ENCODE data around the gene AHNAK.
A peak's percentile ranks its signal among the peaks of the same experiment; 100 is the strongest.
"Not testable (repeated sequence)": the region's sequence is repeated elsewhere in the genome, so short reads cannot be mapped to it uniquely, and the experiment has no call there.

The AHNAK gene

GRCh38 chr11:62546244-62546928 is at the start of gene AHNAK:
Gene AHNAK (minus strand): TSS chr11:62546806. CDS start chr11:62536098, 10,708 bp downstream.
- peak; percentile 78 for DNase-seq

- no peak for DNase-seq
These were observed 48.5 kb upstream of the AHNAK start for GRCh38 chr11:62595124-62595523.

- peak; percentile 86 for DNase-seq
These were observed 46.9 kb upstream of the AHNAK start for GRCh38 chr11:62593434-62594044.

- no peak for DNase-seq
These were observed 46.4 kb upstream of the AHNAK start for GRCh38 chr11:62592989-62593421.

- no peak for DNase-seq
These were observed 45.7 kb upstream of the AHNAK start for GRCh38 chr11:62592146-62592815.

GRCh38 chr11:62591448-62592145 is 45.0 kb upstream of the AHNAK start, which contains the start of gene TUT1:
Gene TUT1 (minus strand): TSS chr11:62591523. CDS start chr11:62591485, 38 bp downstream.
- DNase-seq = peak; percentile 96

- DNase-seq = peak; percentile 43
These were observed 42.5 kb upstream of the AHNAK start for GRCh38 chr11:62588966-62589637.

- DNase-seq = not testable (repeated sequence)
These were observed 38.8 kb upstream of the AHNAK start for GRCh38 chr11:62585356-62585755.

- DNase-seq = not testable (repeated sequence)
These were observed 35.1 kb upstream of the AHNAK start for GRCh38 chr11:62581735-62582134.

- DNase-seq = no peak
These were observed 34.5 kb upstream of the AHNAK start for GRCh38 chr11:62580959-62581715.

GRCh38 chr11:62579252-62579651 is 32.6 kb upstream of the AHNAK start:
- no peak for DNase-seq

GRCh38 chr11:62578541-62578940 is 31.9 kb upstream of the AHNAK start:
- DNase-seq = no peak

- DNase-seq = no peak
These were observed 30.6 kb upstream of the AHNAK start for GRCh38 chr11:62577046-62577714.

GRCh38 chr11:62575837-62576236 is 29.2 kb upstream of the AHNAK start:
- DNase-seq = no peak

- DNase-seq = no peak
These were observed 28.6 kb upstream of the AHNAK start for GRCh38 chr11:62575156-62575555.

GRCh38 chr11:62574363-62575071 is 27.9 kb upstream of the AHNAK start:
- DNase-seq = no peak

- DNase-seq = peak; percentile 97
These were observed 27.2 kb upstream of the AHNAK start, which contains the start of gene EEF1G for GRCh38 chr11:62573592-62574362. Gene EEF1G (minus strand): TSS chr11:62573891. CDS start chr11:62573842, 49 bp downstream.

- no peak for DNase-seq
These were observed 26.5 kb upstream of the AHNAK start for GRCh38 chr11:62573006-62573591.

GRCh38 chr11:62572431-62572830 is 25.8 kb upstream of the AHNAK start:
- no peak for DNase-seq
